Measurements from ENCODE around the gene ZSCAN5A.
"Not testable (repeated sequence)": the region's sequence is repeated elsewhere in the genome, so short reads cannot be mapped to it uniquely, and the experiment has no call there.

The ZSCAN5A gene

DNA sequence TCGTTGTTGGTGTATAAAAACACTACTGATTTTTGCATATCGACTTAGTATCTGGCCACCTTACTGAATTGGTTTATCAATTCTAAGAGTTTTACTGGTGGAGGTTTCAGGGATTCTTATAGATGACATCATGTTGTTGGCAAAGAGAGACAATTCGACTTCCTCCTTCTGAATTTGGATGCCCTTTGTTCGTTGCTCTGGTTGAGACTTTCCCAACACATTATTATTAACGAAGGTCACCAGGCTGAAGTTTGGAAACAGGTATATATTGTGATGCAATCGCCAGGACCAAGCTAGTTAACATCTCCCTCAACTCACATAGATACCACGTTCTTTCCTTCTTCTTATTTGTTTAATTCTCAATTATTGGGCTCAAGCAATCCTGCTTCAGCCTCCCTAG lies 115.0 kb downstream of the ZSCAN5A start:
- DNase-seq: no peak

DNA sequence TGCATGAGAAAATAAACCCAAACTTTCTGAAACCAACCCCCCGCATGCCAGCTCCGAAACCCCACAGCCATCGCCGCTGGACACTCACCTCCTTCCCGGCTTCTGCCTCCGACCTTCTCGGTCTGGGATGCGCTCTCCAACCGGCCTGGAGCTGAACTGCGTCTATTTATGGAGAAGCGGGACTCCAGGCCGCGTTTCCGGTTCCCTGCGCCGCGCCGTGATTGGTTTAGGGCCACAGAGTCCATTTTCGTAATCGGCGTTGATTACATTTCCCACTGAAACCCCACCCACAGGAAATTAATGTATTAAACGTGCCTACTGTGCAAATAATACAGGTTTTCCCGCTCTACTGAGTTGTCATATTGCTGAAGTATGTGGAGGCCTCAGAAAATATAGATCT lies 117.0 kb downstream of the ZSCAN5A start, which contains the start of gene ZSCAN5B:
TSS of gene ZSCAN5B (minus strand) at position 138 of the 400 bp plus-strand sequence. CDS start 4,731 bp downstream, outside the sequence.
- not testable (repeated sequence) for DNase-seq

- no peak for DNase-seq
Observed at GRCh38 chr19:56193981-56194640, 120.5 kb downstream of the ZSCAN5A start.

DNA sequence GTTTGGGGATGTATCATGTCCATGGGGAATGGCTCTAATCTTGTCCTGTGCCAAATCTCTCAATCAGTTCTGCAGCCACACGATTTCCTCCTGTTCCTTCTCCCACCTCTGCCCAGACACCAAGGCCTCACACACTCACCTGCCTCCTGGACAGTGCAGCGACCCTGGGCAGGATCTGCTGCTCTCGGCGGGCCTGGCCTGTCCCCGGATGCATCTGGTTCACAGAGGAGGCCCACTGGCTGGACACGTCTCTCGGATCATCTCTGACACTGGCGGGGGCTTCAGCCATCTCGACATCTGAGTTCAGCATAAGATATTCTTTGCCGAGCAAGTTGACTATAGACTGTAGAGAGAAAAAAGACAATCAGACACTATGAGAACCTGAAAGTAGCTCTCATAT lies 122.9 kb downstream of the ZSCAN5A start:
- DNase-seq: no peak

- no peak for DNase-seq
Observed at GRCh38 chr19:56191115-56191514, 123.5 kb downstream of the ZSCAN5A start.

DNA sequence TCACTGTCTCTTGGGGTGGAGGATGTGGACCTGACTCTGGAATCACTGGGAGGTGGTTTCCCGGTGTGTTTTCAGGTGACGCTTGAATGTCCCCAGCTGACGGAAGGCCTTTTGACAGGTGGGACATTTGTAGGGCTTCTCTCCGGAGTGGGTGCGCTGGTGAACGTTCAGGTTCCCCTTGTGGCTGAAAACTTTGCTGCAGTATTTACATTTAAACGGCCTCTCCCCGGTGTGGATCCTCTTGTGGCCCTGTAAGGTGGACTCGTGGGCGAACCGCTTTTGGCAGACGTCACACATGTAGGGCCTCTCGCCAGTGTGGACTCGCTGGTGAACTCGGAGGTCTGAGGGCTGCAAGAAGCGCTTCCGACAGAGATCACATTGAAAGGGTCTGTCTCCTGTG lies 124.9 kb downstream of the ZSCAN5A start:
- no peak for DNase-seq

DNA sequence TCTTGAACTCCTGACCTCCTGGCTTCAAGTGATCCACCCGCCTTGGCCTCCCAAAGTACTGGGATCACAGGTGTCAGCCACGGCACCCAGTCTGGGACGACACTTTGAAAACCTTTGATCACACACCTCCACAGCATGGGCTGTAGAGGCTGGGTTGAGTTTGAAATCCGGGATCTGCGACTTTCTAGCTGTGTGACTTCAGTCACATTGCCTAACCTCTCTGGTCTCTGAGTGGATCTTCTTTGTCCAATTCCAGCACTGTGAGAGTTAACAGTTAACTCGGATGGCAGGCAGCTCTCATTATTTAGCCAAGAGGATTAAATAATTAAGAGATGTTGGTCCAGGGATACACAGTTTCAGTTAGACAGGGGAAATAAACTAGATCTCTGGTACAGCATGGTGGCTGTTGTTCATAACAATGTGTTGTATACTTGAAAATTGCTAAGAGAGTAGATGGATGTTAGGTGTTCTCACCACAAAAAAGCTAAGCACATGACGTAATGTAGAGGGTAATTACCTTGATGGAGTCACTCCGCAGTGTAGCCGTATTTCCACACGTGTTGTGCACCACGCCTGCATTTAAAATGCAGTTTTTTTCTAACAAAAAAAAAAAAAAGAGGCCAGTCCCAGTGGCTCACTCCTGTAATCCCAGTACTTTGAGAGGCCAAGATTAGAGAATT lies 136.9 kb downstream of the ZSCAN5A start:
- no peak for DNase-seq

DNA sequence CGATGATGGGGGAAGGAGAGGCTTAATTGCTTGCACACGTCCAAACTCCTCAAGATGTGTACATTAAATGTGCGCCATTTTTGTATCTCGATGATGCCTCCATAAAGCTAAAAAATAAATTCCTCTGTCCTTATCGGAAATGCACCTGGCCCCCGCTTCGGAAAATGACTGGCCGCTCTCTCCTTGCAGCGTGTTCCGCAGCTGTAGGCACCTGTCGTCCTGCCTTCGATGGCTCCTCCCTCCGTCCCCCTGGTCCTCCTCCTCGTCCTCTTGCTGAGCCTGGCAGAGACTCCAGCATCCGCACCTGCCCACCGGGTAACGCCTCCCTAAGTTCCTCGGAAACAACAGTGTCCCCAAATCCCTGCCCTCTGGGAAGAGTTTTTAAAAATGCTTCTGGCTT lies 137.8 kb downstream of the ZSCAN5A start:
- no peak for DNase-seq

GRCh38 chr19:56176310-56176709 lies 138.3 kb downstream of the ZSCAN5A start:
- DNase-seq: not testable (repeated sequence)

DNA sequence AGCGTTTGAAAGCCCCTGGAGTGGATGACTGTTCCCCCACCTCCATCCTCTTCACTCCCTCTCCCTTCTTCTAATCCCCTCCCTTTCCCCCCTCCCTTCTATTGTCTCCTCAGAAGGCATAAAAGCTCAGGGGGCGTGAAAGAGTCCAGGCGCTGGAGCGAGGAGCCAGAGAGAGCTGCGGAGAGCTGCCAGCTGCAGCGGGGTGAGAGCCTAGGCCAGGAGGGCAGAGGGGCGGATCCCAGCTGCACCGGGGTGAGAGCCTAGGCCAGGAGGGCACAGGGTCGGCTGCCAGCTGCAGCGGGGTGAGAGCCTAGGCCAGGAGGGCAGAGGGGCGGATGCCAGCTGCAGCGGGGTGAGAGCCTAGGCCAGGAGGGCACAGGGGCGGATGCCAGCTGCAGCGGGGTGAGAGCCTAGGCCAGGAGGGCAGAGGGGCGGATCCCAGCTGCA lies 138.8 kb downstream of the ZSCAN5A start, which contains the start of gene GALP:
TSS of gene GALP (plus strand) at position 148 of the 447 bp plus-strand sequence. CDS start 1,101 bp downstream, outside the sequence.
- not testable (repeated sequence) for DNase-seq

- DNase-seq: no peak
Observed at GRCh38 chr19:56174550-56174949, 140.1 kb downstream of the ZSCAN5A start.

- DNase-seq: no peak
Observed at GRCh38 chr19:56174086-56174485, 140.6 kb downstream of the ZSCAN5A start.
